T-helper 2 cell treated with Interferon-gamma antibody and Interleukin-4, amounts not matched to agents 100 ng/mL and 5 ng/mL, for 36 hours (primary cell): ENCODE results near the gene DCTN2. TPM values are rescaled to one million over a fixed set of nuclear protein-coding genes. Genes with fewer than 3 reads are reported as not detected.

ENCODE experiments used
- intact Hi-C: fragments of 100-400 bp; cut with micrococcal nuclease; formaldehyde crosslinking; loops from one replicate; pipeline ENCODE4 v1.15.1; 2023
- total RNA-seq: library from RNA; stranded (reverse); gene quantifications from 2 replicates; pipeline ENCODE4 v1.2.3, GENCODE V29; 2022

Gene DCTN2
- total RNA-seq, 1 donor from 2014 or later: 85.7 TPM

DNA sequence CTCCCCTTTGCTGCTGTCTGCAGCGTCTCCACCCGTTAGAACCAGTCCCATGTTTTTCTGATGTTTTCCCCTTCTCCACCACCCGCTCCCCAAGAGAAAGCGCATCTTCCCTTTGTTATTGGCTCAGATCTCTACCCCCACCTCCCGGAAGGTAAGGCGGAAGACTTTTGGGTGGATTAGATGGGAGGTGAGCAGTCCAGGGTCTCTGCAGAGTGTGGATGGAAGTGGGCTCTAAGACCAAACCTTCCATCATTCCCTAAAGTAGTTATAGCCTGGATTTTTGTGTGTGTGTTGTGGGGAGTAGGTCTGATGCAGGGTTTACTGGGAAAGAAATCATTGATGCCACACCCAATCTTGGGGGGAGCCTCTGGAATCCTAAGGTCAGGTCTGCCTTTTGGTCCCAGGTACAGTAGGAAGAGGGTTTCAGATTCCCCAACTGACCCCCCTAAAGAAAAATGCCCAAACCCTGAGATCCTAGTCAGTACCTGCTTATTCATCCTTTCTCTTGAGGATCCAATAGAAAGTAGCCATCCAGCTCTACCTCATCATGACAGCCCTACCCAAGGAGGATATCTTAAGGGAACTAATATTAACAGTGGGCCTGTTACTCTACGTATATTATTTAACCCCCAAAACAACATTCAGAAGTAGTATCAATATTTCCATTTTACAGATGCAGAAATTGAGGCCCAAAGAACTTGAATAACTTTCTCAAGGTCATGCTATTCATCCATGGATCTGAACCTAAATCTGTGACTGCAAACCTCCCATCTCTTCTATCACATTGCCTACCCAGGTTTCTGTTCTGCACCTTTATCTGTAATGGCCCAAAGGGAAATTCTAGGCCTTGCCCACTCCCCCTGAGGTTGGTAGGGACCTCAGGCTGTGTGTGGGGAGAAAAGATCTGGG is 3.9 kb upstream of the DCTN2 start:
- intact Hi-C loops: no loop called here

DNA sequence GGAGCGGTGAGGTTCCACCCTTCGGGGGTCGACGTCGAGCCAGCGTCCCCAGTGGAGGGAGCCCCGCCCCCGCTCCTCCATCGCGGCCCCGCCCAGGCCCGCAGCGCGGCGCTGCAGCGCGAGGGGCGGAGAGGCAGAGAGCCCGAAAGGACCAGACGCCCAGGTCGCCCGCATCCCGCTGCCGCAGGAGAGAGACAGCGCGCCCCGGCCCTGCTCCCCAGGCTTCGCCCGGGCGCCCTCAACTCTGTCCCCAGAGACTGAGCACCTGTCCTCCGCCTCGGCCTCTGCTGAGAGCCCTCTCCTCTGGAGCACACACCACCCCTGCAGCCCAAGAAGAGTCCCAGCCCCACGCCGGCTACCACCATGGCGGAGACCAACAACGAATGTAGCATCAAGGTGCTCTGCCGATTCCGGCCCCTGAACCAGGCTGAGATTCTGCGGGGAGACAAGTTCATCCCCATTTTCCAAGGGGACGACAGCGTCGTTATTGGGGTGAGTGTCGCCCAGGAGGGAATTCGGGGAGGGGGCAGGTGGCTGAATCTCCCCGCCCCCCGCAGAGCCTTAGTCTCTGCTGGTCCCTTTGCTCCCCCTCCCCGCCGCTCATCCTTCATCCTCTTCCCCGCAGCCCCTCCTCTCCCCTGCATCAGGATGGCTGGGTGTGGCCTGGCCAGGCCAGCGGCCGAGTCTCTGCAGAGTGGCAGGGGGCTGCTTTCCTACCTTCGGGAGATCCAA is 3.1 kb upstream of the DCTN2 start, which contains the start of gene KIF5A:
TSS of gene KIF5A (plus strand) at position 136 of the 732 bp plus-strand sequence. CDS start at position 364, 228 bp downstream.
- intact Hi-C loops: loop anchor here (5.0 kb wide), 1 partner anchor 192 kb away; no protein-coding TSS in a partner anchor

DNA sequence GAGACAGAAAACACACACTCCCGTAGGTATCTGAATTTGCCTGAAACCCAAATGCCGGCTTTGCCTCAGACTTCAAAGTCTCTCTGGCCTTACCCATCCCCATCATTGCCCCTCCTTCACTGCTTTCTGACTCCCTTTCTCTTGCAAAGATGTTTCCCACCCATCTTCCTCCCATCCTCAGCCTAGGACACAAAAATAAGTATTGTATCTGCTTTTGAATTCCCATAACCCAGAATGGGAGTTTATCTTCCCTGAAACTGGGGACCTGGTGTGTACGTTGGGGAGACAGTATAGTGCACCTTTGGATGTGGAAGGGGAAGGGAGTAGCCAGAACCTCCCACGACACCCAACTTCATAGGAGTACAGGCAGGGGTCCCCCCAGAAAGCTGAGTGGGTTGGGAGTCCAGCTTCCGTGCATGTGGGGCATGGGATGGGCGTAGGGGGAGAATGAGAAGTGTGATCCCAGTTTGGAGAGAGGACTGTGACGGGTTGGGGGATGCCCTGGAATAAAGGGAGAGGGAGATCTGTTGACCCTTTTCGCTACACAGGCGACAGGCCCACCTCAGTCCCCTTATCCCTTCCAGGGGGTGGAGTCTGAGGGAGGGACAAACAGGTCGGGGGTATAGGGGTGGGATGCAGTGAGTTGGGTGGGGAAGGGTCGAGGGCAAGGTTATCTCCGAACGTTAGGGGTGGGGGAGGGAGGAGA is 2.4 kb upstream of the DCTN2 start:
- intact Hi-C loops: loop anchor here (5.0 kb wide), 1 partner anchor 193 kb away; no protein-coding TSS in a partner anchor

DNA sequence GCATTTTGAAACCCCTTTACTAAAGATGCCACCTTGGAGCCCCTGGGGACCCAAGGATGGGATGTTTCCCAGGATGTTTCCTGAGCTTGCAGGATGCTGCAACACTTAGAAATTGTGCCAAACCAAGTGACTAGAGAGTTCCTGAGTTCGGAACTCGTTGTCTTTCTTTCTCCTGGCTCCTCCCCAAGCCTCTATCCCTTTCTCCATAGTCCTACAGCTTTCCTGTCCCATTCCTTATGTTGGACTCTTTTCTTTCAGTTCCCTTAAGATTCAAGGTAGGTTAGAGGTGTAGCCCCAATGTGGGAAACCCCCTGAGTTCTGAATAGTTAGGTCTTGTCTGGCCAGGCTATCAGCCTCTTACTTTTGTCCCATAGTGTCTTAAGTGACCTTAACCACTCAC is 1.5 kb upstream of the DCTN2 start:
- intact Hi-C loops: loop anchor here (5.0 kb wide), 1 partner anchor 194 kb away; no protein-coding TSS in a partner anchor

DNA sequence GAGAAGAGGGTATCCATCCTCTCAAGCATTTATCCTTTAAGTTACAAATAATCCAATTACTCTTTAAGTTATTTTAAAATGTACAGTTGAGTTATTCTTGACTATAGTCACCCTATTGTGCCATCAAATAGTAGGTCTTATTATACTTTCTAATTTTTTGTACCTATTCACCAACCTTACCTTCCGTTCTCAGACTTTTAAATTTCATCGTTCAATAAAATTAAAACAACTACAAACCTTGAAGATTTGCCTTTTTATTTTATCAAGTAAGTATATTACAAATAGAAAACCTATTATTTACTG is 972 bp upstream of the DCTN2 start:
- intact Hi-C loops: loop anchor here (5.0 kb wide), 1 partner anchor 194 kb away; no protein-coding TSS in a partner anchor

DNA sequence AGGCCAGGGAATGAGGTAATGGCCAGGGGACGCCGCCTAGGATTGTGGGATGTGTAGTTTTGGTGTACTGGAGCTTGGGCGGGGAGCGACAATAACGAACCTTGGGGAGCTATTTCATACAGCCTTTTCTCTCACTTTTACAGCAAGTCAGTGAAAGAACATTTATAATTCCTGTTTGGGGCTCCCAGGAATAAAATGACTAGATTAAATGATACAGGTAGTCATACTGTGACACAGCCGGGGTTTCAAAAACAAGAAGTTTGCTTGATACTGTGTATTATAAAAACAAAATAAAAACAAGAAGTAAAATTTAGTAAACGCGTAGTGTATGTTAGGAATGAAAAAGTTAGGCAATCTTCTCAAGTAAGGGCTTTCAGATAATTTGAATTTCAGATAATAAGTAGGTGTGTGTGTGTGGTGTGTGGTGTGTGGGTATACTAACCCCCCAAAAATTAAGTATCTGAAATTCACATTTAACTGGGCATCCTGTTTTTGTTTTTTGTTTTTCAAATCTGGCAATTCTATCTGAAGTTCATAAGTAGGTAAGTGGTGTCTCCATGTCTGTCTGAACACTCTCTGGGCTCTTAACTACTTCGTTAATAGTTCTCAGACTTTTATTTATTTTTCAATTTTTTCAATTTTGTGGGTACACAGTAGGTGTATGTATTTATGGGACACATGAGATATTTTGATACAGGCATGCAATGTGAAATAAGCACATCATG is 458 bp upstream of the DCTN2 start:
- intact Hi-C loops: loop anchor here (1.0 to 5.0 kb wide), 8 partner anchors 25 to 205 kb away; partner anchors contain the start of genes CDK4, GLI1, MBD6 and OS9

DNA sequence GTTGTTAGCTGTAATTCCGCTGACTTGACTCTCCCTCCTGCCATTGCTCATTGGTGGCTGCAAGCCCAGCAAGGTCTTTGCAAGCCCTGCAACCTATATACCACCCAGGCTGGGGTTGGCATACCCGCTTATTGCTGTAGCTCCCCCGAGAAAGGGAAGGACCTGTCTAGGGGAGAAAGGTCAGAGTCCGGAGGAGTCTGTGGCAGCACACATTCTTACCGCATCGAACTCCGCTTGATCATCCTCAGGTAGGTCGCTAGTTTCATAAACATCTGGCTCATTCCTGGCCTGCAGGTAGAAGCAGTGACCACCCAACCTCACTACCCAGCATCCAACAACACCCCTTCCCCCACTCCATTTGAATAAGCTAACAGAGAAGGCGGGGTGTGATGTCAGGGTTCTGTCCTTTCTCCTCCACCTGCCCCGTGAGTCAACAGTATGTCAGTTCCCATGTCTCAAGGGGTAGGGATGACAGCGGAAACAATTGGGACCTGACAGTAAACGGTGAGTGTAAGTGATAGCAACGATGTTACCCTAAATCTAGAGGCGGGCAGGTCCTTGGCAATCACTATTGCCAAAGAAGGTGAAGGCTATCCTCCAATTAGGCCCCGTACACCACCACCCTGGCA is 1.1 kb downstream of the DCTN2 start:
- intact Hi-C loops: loop anchor here (2.0 to 5.0 kb wide), 4 partner anchors 45 to 196 kb away; partner anchors contain the start of gene PIP4K2C

DNA sequence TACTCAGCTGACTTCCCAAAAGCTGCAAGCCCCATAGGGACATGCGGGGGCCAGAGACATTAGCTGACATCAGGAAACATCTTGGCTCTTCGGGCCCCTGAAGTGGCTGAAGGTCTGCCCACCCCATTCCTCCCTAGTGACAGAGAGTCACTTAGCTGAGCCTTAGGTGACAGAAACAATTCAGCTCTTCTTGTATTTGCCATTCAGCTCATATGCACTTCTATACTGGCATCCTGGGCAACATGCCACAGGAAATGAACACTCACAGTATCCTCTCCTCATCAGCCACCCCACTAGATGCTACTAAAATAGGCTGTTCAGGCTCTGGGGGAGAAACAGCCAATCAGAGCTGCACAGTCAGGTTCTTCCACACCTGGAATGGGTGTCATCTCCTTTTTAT is 3.4 kb downstream of the DCTN2 start:
- intact Hi-C loops: no loop called here

DNA sequence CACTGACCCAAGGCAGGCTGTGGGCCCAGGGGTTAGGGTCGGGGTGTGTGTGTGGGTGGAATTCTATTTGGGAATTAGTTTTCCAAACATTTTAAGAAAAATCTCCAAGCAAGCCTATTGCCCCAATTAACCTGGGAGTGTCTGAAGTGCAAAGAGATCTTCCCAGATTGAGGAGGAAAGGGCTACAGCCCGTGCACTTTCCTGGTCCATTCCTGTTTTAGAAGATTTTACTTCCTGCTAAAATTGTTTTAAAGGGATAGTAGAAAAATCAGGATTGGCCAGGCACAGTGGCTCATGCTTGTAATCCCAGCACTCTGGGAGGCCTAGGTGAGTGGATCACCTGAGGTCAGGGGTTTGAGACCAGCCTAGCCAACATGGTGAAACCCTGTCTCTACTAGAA is 5.3 kb downstream of the DCTN2 start:
- intact Hi-C loops: no loop called here

DNA sequence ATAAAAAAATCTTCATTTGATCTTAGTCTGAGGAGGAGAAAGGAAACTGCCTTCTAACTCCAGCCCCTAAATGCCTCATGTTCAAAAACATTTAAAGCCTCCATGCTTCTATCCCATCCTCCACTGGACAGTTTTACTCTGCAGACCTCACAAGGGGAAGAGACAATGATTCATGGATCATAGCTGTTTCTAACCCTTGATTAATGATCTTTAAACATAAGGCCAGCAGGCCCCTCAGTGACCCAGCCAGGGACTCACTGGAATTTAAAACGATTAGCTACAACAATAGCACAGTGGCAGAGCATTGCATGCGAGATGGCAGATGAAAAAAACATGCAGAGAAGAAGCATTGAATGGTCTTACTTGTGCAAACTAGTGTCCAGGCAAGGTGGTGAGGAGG is 6.0 kb downstream of the DCTN2 start:
- intact Hi-C loops: no loop called here

DNA sequence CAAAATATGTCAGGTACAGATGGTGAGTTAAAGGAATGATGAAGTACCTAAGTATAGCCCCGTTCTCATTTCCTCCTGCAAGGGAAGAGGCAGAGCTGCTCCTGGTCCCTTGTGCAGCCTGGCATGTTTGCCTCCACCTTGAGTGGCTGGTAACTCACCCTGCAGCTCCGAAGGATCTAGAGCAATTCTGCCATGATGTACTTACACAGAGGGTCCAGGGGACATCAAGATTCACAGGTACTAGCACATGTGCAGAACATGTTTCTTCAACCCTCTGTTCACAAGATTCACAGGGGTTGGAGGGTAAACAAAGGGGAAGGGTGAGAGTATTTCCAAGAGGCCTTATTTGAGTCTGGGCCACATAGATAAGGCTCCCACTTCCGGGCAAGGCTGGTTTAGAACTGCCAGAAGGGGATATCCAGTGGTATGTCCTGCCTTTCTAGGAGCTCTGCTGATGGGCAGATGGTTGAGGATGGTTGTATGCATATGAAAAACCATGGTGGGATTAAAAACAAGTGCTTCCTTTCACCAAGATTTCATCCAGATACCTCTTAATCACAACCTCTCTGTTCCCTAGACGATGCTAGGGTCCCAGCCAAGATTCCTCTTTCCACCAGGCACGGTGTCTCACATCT is 7.7 kb downstream of the DCTN2 start:
- intact Hi-C loops: no loop called here

DNA sequence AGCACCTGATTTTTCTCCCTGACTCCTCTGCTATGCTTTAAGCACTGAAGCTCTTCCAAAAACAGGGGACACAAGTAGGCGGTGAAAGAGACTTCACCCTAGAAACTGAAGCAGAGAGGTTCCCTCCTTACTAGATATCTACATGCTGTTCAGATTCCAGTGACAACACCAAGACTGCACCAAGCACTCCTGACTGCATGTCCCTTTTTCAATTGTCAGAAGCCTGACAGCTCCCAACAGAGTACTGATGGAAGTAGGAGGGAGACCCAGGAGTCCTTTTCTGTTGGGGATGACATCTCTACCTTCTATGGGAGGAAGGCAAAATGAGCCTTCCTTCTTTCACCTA is 10.4 kb downstream of the DCTN2 start:
- intact Hi-C loops: no loop called here

DNA sequence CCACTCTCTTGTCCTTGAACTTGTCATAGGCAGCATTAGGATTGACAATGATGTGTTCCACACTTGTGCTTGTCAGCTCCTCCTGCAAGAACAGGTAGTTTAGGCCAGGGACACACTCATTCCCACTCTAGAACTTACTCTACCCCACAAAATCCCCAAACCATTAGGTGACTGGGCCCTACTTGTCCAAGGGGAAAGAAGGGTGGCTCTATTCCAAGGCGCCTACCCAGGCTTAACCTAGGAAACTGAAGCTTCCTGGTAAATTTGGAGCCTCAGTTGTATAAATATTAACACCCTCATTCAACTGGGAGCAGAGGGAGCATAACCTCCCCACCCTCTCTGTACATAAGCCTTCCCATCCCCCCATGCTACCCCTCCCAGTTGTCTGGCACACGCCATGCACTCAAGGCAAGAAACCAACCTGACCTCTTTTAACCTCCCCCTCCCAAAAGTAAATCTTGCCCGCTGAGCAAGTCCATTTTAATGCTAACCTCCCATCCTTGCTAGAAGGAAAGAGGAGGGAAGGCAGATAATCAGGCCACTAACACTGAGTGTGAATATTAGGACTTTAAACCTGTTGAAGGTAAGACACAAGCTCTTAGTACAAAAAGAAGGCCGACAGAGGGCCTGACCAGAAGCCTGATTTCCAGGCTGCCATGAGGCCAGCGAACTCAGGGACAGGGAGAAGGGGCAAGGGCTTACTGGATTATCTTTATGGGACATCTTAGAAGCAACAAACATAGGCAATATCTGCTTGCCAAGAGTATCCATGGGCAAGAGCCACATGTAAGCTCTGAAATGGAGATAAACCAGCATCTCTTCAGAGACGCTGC is 11.0 kb downstream of the DCTN2 start:
- intact Hi-C loops: no loop called here

DNA sequence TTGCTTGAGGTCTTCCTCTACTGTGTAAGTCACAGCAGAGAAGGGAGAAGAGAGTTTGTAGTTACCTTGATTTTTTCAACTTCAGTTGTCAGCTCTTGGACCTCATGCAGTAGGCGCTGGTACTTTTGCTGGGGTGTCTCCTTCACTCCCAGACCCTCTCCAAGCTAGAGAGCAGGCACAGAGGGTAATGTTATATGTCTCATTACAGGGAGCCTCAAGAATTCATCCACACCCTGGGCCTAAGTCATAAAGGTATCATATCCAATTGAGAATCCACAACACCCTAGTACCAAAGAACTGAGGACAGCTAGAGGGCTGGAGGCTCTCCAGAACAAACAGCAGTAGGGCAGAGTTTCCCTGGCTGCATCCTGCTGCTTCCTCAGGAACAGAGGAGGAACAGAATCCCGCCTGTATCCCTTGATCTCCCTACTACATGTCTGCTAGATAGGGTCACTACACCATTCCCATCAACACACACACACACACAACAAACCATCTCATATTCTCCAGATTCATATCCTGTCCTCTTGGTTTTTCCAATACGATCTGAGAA is 11.9 kb downstream of the DCTN2 start:
- intact Hi-C loops: no loop called here

DNA sequence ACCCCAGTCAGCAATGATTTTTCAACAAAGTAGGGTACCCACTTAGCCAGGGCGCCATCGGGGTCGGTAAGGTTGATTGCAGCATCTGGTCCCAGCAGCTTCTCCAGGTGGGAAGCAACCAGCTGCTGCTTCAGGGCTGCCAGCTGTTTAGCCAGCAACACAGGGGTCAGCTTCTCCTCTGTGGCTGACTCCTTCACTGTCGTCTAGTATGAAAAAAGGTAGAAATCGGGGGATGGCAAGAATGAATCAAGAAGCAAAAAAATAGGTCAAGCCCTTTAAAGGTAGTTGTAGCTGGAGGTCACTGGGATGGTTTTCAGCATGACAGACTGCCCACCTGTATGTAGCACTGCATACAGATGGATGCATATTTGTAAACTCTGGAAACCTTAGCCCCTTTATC is 12.7 kb downstream of the DCTN2 start:
- intact Hi-C loops: no loop called here

DNA sequence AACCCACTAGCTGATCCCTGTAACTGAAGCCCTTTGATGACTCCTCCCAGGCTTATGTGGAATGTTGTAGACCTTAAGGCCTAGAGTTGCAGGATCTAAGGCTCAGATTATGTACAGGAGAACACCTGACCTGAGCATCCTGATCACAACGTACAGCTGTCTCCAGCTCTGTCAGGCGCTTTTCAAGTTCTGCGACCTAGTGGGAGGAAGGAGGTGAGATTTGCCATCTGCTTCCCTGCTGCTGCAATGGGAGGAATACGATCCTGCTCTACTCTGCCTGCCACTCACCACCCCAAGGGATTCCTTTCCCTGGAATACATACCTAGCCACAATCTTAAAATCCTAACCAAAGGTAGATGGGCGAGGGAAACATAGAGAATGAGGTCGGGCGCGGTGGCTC is 13.9 kb downstream of the DCTN2 start:
- intact Hi-C loops: no loop called here

DNA sequence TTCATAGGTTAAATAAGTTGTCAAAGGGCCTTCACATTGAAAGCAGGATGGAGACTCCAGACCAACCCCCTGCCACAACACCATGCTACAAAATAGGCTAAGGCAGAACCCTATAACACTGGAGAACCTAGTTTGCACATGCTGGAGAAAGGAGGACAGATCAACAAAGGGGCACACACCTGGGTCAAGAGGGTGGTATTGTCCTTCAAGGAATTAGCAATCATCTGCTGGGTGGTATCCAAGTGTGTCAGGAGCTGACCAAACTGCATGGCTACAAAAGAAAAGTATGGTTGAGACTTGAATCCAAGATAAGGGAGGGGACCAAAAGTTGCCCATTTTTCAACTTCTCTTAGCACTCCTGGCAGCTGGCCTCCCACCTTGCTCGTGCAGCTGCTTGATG is 15.2 kb downstream of the DCTN2 start:
- intact Hi-C loops: no loop called here

DNA sequence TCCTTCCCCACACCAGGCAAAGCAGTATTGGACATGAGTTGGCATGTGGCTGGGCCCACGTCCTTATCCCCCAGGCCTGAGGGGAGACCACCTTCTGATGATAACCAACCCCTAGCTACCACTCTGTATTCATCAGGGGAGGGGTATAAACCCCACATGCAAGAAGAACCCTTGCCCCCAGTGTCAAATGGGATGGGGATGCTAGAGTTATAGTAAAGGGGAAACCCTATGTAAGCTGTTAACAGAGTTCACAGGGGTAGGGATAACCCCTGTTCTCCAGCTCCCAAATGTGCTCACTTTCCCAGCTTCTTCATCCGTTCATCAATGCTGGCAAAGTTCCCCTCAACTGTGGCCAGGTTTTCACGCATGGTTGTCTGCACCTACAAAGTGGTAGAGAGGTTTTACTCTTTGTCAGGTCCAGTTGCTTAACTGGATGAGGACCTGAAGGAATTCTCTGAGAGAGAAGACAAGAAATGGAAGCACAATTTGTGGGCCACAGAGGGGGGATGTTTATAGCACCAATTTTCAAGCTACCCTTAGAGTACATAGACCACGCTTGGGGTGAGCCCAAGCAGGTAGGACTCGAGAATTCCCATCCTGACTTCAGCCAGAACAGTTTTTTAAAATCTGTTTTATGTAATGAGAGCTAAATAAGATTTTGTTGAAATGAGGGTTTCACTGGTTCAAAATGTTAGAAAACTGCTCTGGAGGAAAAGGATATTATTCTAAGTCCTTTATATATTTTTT is 16.4 kb downstream of the DCTN2 start:
- intact Hi-C loops: no loop called here
